ENCODE results near the gene TWNK. TPM values are rescaled to one million over a fixed set of nuclear protein-coding genes. Genes with fewer than 3 reads are reported as not detected.

Gene TWNK
- total and polyA plus RNA-seq, 9 of the 15 experiments (the other 6 are each of a cell fraction or from before 2014, with no cell fraction given), result 11.6 to 34.7 (median 17.4) TPM

GRCh38 chr10:100979791-100980272 lies 7.5 kb upstream of the TWNK start (continued):
- TF ChIP-seq REST (IDR thresholded peaks at IDR 0.05; ENCODE audit: borderline replicate concordance) (no peak), REST (CRISPR knock-in tag; IDR thresholded peaks at IDR 0.05; ENCODE audit: low read depth) (no peak), CBX1 (IDR thresholded peaks at IDR 0.05; ENCODE audit: low read depth) (no peak), ELK1 (CRISPR knock-in tag; IDR thresholded peaks at IDR 0.05) (no peak)

Measured in K562 (cell line).